T follicular helper cell (primary cell): ENCODE results near the gene DDX10.

Experiments
- DNase-seq: peaks from one replicate; pipeline ENCODE4 v3.0.0-alpha.2; 2020; ENCODE audit warnings: low read depth

DDX10 gene

DNA sequence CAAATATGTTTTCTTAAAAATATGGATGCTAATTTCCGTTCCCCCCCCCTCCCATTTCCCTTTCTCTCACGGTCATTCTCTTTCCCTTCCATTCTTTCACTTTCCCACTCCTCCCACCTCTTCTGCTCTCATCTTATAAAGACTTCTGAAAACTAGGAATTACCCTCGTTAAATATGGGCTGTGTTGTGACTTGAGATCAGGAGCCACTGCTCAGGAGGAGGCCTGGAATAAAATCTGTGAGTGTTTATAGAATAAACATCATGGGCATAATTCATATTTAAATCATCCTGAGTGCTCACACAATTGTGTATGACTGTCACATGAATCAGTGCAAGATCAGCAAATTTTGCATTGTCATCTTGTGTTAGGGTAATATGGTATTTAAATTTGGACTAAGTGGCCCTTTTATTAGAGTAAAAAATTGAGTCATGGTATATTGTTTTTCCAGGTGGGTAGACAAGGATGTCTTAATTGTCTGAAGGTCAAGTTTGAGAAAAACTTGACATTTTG, 208.0 kb downstream of the DDX10 start:
- DNase-seq, result no peak

GRCh38 chr11:108873310-108873709, 208.4 kb downstream of the DDX10 start:
- no peak for DNase-seq

- no peak for DNase-seq
Observed at GRCh38 chr11:108873941-108874340, 209.1 kb downstream of the DDX10 start.

DNA sequence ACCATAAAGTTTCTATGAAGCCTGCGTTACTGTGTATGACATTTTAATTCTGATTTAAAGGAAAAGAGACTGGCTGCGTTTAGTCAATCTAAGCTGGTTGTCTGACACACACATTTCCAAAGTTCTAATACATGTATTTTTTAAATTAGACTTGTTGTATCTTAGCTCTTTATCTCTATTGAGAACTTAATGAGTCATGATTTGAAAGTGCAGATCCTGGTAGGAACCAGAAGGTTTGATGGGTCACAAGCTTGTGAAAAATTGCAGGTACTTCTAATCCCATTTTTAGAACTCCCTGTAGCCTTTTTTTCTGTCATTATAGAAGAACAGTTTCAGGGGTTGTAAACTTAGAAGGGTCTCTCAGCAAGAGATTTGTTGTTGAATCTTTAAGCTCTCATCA, 210.3 kb downstream of the DDX10 start:
- no peak for DNase-seq

GRCh38 chr11:108877178-108877577, 212.3 kb downstream of the DDX10 start:
- DNase-seq, result no peak

- no peak for DNase-seq
Observed at GRCh38 chr11:108880510-108880909, 215.6 kb downstream of the DDX10 start.

DNA sequence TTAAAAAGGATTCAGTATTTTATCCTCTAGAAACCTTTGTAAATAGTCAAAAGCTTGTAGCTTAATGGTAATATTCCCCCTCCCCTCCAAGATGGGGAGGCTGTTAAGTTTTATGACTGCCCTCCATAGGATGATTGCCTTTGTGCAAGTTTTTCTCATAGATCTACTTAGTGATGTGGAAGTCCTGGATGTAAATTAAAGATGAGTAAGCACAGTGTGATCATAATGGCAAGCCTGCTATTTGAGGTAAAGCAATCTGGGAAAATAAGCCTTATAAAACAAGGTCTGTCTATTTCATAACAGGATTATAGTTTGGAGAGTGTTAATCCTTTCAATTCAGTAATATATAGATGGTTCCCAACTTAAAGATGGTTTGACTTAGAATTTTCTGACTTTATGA, 216.3 kb downstream of the DDX10 start:
- DNase-seq, result no peak

DNA sequence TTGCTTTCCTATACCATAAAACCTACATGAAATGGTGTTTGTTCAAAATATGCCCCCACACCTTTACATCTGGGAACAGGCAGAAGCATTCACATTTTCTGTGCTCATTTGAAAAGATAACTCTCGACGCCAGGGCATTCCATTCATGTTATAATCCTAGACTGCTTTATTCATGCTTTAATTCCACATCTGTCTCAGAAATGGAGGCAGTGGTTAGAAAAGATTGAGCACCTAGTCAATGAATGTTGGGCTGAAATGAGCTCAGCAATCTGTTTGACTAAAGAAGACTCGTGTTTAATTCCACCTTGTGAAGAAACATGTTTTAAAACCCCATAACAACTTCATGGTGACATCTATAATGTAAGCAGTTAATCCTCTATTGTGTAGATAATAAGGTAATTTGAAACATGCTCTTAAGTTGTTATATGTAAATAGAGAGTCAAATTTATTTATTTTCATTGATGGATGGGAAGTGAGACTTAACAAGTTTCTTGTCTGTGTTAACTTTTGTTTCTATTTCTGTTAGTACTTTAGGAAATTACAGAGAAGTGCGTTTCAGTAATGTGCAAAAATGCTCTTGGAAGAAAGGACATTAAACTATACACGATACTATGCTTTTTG, 217.5 kb downstream of the DDX10 start:
- DNase-seq, result no peak

DNA sequence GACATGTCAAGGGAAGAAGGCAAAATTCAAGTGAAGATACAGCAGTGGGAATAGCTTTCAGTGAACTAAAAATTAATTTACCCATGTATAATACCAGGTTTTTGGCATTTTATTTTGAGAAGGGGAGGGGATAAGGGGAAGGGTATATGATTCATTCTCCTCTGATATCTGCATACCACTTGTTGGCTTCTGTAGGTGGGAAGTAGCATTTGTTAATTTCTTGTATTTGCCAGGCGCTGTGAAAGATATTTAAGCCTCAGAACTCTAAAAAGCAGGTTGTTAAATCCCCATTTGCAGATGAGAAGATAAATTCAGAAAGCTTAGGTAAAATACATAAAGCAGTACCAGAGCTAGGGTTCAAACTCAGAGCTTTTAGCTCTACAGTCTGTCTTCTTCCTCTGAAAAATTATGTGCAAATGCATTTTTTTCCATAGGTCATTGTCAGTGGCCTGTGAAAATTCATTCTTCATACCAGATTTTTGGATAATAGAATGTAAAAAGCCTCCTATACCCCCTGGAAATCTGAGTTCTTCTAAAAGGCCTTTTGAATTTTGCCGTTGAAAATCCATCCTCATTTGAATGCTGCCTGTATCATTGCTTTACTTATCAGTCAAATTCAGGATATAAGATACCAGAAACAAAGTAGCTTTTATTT, 221.3 kb downstream of the DDX10 start:
- no peak for DNase-seq

DNA sequence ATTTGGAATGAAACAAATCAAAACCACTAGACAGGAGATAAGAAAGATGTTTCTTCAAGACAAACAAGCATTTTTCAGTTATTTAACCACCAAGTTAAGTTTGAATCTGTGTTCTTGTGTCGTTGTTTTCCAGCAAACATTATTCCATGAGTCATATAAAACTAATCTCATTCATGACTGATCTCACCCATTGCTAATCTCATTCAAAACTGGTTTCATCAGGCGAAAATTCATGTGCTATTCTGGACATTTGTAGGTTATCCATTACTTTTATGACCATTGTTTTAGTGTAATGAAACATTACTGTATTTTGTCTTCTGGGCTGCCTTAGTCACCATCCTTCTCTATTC, 221.8 kb downstream of the DDX10 start:
- DNase-seq, result no peak

- DNase-seq, result no peak
Observed at GRCh38 chr11:108887436-108888238, 222.8 kb downstream of the DDX10 start.

- DNase-seq, result no peak
Observed at GRCh38 chr11:108890482-108891105, 225.7 kb downstream of the DDX10 start.

DNA sequence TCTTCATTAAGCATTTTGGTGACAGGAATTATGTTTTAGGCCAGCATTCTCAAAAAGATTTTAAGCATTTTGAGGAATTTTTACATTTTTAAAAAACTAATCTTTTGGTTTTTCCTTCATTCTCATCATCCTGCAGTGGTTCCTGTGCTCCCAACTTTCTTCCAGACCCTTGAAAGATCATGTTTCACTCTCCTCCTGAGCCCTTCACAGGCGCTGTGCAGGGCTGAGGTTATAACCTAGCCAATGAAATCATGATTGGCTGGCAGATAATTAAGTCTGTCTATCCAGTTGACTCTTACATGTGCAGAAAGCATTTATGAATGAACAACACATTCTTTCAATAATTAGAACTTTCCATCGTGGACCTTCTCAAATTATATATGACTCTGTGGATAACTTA, 226.3 kb downstream of the DDX10 start:
- no peak for DNase-seq

- DNase-seq, result no peak
Observed at GRCh38 chr11:108891909-108892511, 227.1 kb downstream of the DDX10 start.

DNA sequence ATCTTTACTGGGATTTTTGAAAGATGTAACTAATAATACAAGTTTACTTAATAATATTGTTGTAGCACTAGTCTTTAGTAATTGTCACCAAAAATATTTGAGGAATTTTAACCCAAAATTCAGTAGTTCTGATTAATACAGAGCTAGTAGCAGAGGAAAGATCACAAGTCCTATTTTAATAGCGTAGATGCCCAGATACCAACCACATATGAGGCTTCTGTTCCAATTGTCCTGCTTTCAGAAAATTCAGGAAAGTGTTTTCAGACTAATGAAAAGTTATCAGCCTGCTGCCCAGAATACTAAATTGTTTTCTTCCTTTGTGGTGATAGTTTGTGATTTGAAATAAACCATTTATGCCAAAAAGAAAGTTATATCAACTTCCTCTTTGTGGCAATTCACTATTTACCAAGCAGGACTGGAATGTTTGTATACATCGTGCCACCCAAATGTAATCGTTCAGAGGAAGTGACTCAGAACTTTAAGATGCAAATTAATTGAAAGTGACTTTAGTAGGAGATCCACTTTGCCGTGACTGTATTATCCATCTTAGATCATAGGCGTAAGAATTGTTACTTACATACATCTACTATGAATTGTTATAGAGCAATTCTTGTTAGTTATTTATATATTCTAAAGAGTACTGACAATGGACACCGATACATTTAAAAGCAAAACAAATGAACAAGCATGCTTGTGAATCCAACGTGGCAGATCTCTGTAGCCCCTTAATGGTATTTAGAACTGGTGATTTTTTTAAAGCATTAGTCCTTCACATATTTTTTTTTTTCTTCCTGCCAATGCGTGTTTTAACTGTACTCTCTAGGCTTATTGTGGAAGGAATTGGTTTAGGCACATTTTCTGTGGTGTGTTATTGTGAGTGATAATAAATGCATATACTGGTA, 231.0 kb downstream of the DDX10 start:
- DNase-seq, result no peak

GRCh38 chr11:108897071-108897481, 232.2 kb downstream of the DDX10 start:
- DNase-seq, result no peak

DNA sequence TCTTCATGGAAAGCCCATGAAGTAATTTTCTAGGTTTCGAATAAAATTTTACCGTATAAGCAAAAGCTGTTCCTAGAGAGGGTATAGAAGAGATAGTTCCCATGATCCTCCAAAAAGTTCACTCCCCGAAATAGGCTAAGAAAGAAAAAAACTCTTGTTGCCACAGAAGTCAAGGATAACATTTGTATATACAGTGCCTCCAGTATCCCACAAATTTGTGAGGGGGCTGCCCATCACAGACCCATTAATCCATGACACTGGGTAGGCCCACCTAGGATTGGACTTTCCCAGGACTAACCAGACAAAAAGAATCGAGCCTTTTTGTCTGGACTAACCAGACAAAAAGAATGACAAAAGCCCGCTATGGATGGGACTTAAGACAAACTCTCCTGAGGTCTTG, 233.0 kb downstream of the DDX10 start:
- no peak for DNase-seq

GRCh38 chr11:108901359-108901758, 236.5 kb downstream of the DDX10 start:
- DNase-seq, result no peak

- DNase-seq, result no peak
Observed at GRCh38 chr11:108902027-108902469, 237.2 kb downstream of the DDX10 start.

GRCh38 chr11:108904480-108904879, 239.6 kb downstream of the DDX10 start:
- DNase-seq, result no peak

- DNase-seq, result no peak
Observed at GRCh38 chr11:108906329-108906728, 241.5 kb downstream of the DDX10 start.
